HG03025 (cell line): ENCODE data around the gene TNP1.

ENCODE experiments used
- ATAC-seq: cut with Tn5 transposase; IDR thresholded peaks from one replicate; pipeline ENCODE4 v1.9.1; 2021; ENCODE audit warnings: mild to moderate bottlenecking, moderate library complexity; ENCODE audit not compliant: unreplicated experiment, low FRiP score

TNP1 gene, protein sequence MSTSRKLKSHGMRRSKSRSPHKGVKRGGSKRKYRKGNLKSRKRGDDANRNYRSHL

GRCh38 chr2:216859944-216860343 is at the start of gene TNP1:
TNP1 (minus strand) TSS chr2:216860064; CDS start chr2:216860034, 30 bp downstream.
- no peak for ATAC-seq

- ATAC-seq = no peak
Observed at GRCh38 chr2:216908300-216908699, 48.4 kb upstream of the TNP1 start.

- no peak for ATAC-seq
Observed at GRCh38 chr2:216905649-216906329, 45.9 kb upstream of the TNP1 start.

DNA sequence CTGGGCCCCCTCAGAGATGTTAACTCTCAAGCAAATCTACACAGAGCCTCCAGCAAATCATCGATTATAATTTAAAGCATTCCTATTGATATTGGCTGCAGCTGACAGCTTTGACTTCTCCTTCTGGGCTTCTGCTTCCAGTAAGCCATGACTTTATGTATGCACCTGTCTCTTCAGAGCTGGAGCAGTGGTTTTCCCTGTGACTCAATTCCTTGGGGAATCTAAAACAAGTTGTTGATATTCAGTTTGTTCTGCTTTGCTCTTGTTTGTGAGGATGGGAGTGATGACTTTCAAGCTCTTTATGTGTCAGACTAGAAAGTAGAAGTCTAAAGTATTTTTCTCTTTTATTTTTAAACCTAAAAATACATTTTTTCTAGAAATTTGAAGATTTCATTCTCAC is 45.1 kb upstream of the TNP1 start:
- ATAC-seq = no peak

GRCh38 chr2:216904554-216904953 is 44.7 kb upstream of the TNP1 start:
- ATAC-seq = no peak

GRCh38 chr2:216903470-216903869 is 43.6 kb upstream of the TNP1 start:
- ATAC-seq = no peak

- ATAC-seq = no peak
Observed at GRCh38 chr2:216901273-216901672, 41.4 kb upstream of the TNP1 start.

- ATAC-seq = no peak
Observed at GRCh38 chr2:216900406-216900805, 40.5 kb upstream of the TNP1 start.

GRCh38 chr2:216897561-216898203 is 37.8 kb upstream of the TNP1 start:
- ATAC-seq = no peak

GRCh38 chr2:216890138-216890537 is 30.3 kb upstream of the TNP1 start:
- no peak for ATAC-seq

DNA sequence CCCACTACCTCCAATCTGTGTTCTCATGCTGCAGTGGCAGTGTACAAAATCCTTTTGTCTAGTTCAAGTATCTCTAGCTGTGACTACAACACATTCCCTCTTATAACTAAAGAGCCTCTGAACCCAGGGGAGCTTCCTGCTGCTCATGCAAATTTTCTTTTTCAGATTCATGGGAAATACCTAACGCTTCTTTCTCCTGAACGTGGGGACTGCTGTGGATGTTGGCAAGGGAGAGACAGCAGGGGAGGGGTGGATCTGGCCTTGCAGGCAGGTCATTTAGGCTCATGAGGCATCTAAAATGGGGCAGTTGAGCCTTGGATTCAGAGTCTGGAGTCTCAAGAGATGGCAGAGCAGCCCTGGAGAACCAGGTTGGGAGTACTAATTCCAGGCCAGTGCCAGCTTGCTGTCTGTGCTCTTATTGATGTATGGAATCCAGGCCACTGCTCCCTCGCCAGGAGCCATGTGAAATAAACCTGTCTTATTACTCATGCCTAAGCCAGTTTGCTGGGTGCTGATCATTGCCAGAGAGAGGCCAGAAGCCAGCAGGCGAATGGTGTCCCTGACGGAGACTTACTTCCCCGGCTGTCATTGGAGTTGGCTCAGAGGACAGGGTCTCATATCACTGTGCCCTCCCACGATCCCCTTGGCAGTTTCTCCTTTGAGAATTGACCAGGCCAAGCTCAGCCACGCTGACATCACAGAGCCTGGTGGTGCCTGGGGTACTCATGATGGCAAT is 29.2 kb upstream of the TNP1 start:
- no peak for ATAC-seq

DNA sequence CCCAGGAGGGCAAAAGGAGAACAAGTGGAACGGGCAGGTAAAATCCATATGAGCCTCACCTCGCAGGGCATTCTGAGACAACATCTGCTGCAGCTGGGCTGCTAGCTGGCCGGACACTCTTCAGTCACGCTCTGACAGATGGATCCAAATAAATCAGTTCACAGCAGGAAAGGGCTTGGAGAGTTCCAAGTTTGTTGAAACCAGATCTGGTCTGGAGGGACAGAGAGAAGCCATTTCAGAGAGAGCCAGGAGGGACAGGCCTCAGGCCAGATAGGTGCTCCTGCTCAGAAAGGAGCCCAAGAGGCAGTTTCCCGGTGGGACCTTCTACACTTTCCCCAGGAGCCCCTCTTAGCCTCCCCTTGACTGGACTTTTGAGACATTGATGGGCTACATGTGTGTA is 28.2 kb upstream of the TNP1 start:
- ATAC-seq = no peak

- ATAC-seq = no peak
Observed at GRCh38 chr2:216887138-216887537, 27.3 kb upstream of the TNP1 start.

GRCh38 chr2:216885117-216885553 is 25.3 kb upstream of the TNP1 start:
- ATAC-seq = no peak

DNA sequence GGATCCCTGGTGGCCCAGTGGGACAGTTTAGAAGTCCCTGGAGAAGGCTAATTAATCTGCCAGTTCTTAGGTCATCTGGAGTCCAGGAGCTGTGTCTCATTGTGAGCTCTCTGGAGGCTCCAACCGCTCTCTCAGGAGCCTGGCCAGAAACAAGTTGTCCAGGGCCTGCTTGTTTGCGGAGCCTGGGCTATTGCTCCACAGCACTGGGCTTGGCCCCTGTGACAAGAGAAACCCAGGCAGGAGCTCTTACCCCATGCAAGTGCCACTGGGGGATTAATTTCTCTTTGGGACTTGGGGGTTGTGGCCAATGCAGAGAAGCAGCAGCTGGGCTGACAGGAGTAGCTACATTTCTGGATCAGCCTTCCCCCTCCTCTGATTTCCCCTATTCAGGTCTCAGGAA is 24.5 kb upstream of the TNP1 start:
- no peak for ATAC-seq

DNA sequence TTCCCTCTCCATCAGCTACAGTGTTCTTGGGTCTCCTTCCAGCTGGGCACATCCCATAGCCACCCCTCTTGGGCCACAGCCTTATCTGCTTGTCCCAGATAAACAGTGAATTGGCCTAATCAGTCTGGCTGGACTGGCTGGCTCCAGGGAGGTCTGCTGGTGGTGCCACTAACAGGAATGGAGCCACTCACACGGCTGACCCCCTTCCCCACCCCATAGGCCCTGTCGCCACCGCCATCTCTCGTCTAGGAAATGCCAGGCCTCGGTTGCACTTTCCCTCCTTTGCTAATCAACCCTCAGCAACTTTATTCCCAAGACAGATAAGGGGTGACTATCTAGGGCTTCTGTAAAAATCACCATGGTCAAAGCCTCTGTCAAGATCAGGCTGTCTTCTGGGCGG is 23.0 kb upstream of the TNP1 start:
- ATAC-seq = no peak

GRCh38 chr2:216881411-216881810 is 21.5 kb upstream of the TNP1 start:
- ATAC-seq = no peak

DNA sequence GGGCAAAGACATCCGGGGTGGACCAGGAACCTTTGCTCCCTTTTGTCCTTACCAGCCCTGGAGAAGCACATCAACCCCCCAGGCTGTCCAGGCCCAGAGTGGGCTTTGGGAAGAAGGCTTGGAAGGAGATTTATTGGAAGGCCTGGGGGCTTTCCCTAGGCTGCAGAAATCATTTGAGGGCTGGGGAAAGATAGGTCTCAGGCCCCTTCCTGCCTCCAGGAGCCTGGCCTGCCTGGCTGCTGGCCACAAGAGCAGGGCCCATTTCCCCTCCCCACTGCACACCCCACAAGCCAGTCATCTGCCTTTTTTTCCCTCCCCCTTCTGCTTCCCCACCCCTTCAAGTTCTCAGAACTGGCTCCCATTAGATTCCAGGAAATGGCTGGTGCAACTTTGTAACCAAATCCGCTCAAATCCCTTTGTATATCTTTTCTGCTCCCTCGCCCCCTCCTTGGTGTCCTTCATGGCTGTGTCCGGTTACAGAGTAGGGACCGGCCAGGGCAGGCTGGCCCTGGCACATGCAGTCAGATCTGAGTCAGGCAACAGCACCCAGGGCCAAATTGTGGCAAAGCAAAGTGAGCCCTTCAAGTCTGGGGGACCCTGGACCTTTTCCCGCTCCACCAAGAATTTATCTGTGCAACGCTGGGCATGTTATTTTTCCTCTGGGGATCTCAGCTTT is 20.8 kb upstream of the TNP1 start:
- ATAC-seq = no peak

GRCh38 chr2:216879727-216880508 is 20.1 kb upstream of the TNP1 start:
- ATAC-seq = no peak

DNA sequence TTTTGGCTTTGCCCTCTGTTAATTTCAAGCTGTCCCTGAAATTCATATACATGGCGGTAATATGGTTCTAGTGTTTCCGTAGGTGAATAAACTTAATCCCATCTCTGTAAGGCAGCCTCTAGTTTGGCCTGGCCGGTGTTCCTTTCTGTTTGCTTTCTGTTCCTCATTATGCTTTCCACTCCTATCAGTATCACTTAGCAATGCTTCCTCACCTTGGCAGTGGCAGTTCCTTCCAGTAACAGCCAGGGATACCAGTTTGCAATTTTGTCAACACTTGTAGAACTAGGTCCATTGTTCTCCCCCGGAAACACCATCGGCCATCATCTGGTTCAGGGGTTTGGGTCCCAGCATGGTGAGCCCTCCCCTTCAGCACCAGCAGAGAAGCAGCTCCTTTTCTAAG is 18.2 kb upstream of the TNP1 start:
- no peak for ATAC-seq
